ENCODE results near the gene RASSF4.

RASSF4 gene

DNA sequence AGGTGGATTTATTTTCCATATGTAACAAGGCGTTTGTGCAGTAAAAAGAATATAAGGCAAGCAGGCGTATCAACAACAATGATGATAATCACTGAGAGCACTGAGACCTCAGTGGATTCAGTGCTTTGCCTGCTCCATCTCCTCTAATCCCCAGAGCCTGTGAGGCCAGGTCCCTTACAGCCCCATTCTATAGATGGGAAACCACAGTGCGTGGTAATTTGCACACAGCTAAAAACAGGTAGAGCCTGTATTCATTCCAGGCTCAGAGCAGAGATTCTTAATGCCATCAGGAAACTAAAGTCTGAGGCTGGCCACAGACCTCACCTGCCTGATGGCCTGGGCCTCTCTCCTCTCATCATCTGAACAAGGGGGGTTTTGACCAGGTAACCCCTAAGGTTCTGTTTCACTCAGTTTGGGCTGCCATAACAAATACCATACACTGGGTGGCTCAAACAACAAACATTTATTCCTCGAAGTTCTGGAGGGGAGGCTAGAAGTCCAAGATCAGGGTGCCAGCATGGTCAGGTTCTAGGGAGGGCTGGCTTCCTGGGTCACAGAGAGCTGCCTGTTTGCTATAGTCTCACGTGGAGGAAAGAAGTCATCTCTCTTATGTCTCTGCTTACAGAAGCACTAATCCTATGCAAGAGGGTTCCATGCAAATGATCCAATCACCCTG lies 10.3 kb upstream of the RASSF4 start:
- peaks cover 4% of the 10 kb centered on the region for H3K27me3 Mint-ChIP-seq
- peaks cover 11% of the 10 kb centered on the region for H3K9me3 Mint-ChIP-seq
- H3K36me3 Mint-ChIP-seq (ENCODE audit: low read depth): peaks cover 1% of the 10 kb centered on the region
- H3K4me3 Mint-ChIP-seq: no peak overlapping the region
- DNase-seq: no peak
- H3K27ac Mint-ChIP-seq: no peak overlapping the region
- peaks cover 1% of the 10 kb centered on the region for H3K4me1 Mint-ChIP-seq (ENCODE audit: low read depth)

DNA sequence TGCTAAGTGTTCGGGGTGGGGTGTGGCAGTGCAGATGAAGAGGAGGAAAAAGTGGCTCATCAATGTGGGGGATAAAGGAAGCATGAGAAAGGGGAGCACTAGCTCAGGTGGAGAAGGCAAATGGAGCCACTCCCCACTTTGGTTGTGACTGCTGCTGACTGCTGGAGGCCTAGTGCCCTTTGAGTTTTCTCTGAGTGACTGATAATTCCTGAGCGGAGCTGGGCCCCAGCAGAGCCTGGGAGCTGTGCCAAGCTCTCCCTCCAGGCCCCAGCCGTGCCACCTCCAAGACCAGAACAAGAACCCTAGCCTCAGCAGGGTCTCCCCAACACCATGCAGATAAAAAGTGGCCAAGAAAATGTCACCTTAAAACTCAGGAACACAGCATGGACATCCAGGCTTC lies 9.7 kb upstream of the RASSF4 start:
- peaks cover 1% of the 10 kb centered on the region for H3K36me3 Mint-ChIP-seq (ENCODE audit: low read depth)
- H3K9me3 Mint-ChIP-seq: peaks cover 6% of the 10 kb centered on the region
- H3K27ac Mint-ChIP-seq: no peak overlapping the region
- H3K4me3 Mint-ChIP-seq: no peak overlapping the region
- H3K27me3 Mint-ChIP-seq: no peaks in the 10 kb centered on the region
- no peak for DNase-seq
- peaks cover 1% of the 10 kb centered on the region for H3K4me1 Mint-ChIP-seq (ENCODE audit: low read depth)

DNA sequence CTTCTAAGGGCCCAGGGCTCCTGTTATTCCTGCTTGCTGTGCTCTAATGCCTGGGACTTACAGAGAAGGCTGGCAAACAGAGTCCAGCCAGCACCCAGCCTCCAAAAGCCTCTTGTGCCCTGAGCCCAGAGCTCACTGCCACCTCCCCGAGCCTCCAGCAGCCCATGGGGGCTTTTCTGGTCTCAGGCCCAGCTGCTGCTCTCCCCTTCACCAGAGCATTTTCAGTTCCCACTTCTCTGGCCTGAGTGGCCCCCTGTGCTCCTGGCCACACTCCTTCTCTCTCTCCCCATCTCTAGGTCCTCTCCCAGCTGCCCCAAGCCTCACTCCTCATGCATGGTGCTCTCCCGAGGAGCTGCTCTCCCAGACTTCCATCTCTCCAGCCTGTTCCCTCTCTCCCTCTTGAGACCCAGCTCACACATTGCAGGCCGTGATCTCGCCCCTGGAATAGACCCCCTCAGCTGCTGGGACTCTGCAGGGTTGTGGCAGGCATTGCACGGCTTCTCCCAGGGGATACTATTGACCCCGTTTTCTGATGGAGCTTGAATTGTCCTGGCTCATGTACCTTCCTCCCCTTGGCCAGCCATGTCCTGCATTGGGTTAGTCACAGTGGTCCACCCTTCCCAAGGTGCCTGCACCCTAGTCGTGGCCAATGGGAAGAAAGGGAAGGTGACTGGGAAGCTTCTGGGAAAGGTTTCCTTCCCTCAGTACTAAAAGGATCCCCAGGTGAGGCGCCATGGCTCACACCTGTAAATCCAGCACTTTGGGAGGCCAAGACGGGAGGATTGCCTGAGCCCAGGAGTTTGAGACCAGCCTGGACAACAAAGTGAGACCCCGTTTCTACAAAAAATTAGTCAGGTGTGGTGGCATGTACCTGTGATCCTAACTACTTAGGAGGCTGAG lies 9.0 kb upstream of the RASSF4 start:
- H3K36me3 Mint-ChIP-seq (ENCODE audit: low read depth): peaks cover 2% of the 10 kb centered on the region
- DNase-seq: no peak
- H3K27me3 Mint-ChIP-seq: no peaks in the 10 kb centered on the region

DNA sequence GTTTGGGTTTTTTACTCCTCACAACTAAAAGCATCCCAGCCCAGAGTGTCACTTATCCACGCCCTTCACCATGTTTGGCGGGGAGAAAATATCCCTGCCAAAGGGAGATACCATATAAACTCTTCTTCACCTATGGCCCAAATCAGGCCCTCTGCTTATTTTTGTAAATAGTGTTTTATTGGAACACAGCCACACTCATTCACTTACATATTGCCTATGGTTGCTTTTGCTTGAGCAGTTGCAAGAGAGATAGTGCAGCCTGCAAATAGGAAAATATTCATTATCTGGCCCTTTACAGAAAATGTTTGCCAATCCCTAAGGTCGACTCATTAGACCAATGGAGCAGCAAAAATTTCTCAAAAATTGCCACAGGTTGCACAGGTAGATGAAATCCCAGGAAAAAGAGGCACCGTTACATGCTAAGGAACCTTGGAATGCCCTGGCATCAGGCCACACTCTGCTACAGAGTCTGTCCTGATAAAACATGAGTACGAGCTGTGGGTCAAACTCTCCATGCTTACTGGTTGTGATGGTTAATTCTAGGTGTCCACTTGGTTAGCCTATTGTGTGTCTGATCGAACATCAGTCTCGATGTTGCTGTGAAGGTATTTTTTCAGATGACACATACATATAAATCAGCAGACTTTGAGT lies 7.9 kb upstream of the RASSF4 start:
- H3K27me3 Mint-ChIP-seq: no peaks in the 10 kb centered on the region
- no peaks in the 10 kb centered on the region for H3K4me1 Mint-ChIP-seq (ENCODE audit: low read depth)
- H3K9me3 Mint-ChIP-seq: peaks cover under 1% of the 10 kb centered on the region
- H3K4me3 Mint-ChIP-seq: no peak overlapping the region
- peaks cover 13% of the 10 kb centered on the region for H3K36me3 Mint-ChIP-seq (ENCODE audit: low read depth)
- H3K27ac Mint-ChIP-seq: no peak overlapping the region
- no peak for DNase-seq

More for the DNA sequence above, 9.0 kb upstream of the RASSF4 start:
- no peak overlapping the region for H3K4me3 Mint-ChIP-seq
- peaks cover 1% of the 10 kb centered on the region for H3K4me1 Mint-ChIP-seq (ENCODE audit: low read depth)
- no peaks in the 10 kb centered on the region for H3K9me3 Mint-ChIP-seq
- H3K27ac Mint-ChIP-seq: no peak overlapping the region

DNA sequence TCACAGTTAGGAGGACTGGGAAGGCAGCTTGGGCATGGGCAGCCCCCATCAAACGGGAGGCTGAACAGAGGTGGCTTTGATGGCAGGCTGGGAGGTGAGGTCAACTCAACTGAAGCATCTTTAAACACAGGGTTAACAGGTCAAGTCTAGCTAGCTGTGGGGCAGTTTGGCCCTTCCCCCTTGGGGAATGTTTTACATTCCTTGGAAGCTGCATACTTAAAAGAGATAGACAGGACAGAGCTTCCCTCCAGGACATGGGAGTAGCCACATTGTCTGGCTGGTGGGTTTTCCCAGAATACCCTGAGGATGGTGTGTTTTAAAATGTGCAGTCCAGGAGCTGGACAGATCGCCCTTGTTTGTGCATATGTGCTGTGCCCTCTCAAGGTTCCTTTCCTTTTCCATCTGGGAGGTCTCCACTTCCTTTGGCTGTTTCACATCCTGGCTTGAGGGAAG lies 6.8 kb upstream of the RASSF4 start:
- Mint-ChIP-seq H3K27ac (no peak overlapping the region), H3K27me3 (no peaks in the 10 kb centered on the region), H3K4me1 (ENCODE audit: low read depth) (peaks cover 3% of the 10 kb centered on the region), H3K9me3 (peaks cover 3% of the 10 kb centered on the region), H3K4me3 (no peak overlapping the region), H3K36me3 (ENCODE audit: low read depth) (peaks cover 17% of the 10 kb centered on the region)
- DNase-seq: no peak

DNA sequence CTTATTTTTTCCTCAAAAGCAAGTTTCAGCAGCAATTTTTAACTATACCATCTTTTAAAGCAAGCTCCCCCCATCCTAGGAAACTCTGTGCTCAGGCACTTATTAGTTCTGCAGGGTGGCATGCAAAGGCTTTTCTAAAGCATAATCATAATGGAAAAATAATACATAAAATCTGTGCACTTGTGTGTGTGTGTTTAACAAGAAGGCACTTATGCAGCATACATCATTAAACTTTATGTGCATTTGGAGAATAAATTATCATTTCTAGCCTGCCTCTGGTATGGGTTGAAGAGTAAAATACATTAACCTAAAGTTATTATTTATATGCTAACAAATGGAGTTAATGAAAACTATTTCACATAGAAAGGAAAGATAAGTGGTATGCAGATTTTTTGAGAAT lies 5.6 kb upstream of the RASSF4 start:
- peaks cover 14% of the 10 kb centered on the region for H3K4me1 Mint-ChIP-seq (ENCODE audit: low read depth)
- peaks cover 19% of the 10 kb centered on the region for H3K36me3 Mint-ChIP-seq (ENCODE audit: low read depth)
- no peak overlapping the region for H3K27ac Mint-ChIP-seq
- no peak overlapping the region for H3K4me3 Mint-ChIP-seq
- H3K9me3 Mint-ChIP-seq: peaks cover 3% of the 10 kb centered on the region
- H3K27me3 Mint-ChIP-seq: no peaks in the 10 kb centered on the region
- DNase-seq: no peak

DNA sequence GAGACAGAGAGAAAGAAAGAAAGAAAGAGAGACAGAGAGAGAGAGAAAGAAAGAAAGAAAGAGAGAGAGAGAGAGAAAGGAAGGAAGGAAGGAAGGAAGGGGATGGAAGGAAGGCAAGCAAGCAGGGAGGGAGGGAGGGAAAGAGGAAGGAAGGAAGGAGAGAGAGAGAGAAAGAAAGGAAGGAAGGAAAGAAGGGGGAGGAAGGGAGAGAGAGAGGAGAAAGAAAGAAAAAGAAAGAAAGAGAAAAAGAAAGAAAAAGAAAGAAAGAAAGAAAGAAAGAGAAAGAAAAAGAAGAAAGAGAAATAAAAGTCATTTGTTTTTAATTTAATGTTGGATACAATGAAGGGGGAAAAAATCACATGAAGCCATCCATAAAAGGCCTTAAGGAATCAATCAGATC lies 4.6 kb upstream of the RASSF4 start:
- no peaks in the 10 kb centered on the region for H3K27me3 Mint-ChIP-seq
- H3K4me3 Mint-ChIP-seq: no peak overlapping the region
- peaks cover 16% of the 10 kb centered on the region for H3K4me1 Mint-ChIP-seq (ENCODE audit: low read depth)
- H3K27ac Mint-ChIP-seq: no peak overlapping the region
- H3K9me3 Mint-ChIP-seq: peaks cover 3% of the 10 kb centered on the region
- H3K36me3 Mint-ChIP-seq (ENCODE audit: low read depth): peaks cover 22% of the 10 kb centered on the region
- no peak for DNase-seq

DNA sequence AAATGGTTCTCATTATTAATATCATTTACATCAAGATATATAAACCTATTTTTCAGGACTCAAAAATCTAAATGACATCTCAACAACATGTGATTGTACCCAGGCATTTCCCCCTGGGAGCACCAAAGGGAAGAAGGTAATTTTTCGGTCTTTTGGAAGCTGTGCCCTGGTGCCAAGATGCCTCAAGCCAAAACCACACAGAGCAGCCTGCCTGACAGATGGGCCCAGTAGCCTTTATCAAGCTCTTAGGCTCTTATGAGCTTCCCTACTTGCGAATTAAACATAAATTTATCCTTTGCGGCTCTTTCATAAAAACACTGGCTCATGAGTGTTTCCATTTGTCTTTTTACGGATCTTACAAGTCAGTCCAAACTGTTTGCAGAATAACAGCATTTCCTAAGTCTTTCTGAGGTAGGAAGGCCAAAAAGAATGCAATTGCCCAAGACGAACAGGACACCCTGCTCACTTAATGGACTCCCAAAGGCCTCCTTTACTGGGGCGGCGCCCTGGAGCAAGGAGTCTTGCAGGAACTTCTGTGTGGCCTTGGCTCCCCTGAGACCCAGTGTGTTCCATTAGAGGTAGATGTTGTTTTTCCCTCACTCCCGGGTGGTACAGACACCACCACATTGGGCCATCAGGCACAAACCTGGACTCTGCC lies 4.1 kb upstream of the RASSF4 start:
- Mint-ChIP-seq H3K9me3 (peaks cover 3% of the 10 kb centered on the region), H3K36me3 (ENCODE audit: low read depth) (peaks cover 22% of the 10 kb centered on the region), H3K27me3 (no peaks in the 10 kb centered on the region), H3K4me1 (ENCODE audit: low read depth) (peaks cover 21% of the 10 kb centered on the region), H3K4me3 (no peak overlapping the region), H3K27ac (no peak overlapping the region)
- DNase-seq: no peak

DNA sequence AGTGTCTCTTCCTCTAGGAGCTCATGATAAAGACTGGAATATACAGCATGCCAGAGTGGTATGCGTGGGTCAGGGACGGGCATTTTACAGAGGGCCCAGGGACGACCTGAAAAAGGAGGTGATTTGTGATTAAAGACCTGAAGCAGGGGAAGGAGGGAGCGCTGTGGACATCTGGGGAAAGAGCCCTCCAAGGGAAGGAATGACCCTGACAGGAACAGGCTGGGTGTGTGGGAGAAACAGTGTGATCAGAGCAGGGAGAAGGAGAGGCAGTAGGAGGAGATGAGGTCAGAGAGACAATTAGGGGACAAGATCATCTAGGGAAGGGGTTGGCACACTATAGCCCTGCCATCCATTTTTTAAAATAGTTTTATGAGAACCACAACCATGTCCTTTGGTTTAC lies 3.4 kb upstream of the RASSF4 start:
- peaks cover 22% of the 10 kb centered on the region for H3K36me3 Mint-ChIP-seq (ENCODE audit: low read depth)
- H3K9me3 Mint-ChIP-seq: peaks cover 3% of the 10 kb centered on the region
- H3K27me3 Mint-ChIP-seq: no peaks in the 10 kb centered on the region
- H3K4me1 Mint-ChIP-seq (ENCODE audit: low read depth): peaks cover 23% of the 10 kb centered on the region
- no peak overlapping the region for H3K27ac Mint-ChIP-seq
- no peak for DNase-seq
- no peak overlapping the region for H3K4me3 Mint-ChIP-seq

DNA sequence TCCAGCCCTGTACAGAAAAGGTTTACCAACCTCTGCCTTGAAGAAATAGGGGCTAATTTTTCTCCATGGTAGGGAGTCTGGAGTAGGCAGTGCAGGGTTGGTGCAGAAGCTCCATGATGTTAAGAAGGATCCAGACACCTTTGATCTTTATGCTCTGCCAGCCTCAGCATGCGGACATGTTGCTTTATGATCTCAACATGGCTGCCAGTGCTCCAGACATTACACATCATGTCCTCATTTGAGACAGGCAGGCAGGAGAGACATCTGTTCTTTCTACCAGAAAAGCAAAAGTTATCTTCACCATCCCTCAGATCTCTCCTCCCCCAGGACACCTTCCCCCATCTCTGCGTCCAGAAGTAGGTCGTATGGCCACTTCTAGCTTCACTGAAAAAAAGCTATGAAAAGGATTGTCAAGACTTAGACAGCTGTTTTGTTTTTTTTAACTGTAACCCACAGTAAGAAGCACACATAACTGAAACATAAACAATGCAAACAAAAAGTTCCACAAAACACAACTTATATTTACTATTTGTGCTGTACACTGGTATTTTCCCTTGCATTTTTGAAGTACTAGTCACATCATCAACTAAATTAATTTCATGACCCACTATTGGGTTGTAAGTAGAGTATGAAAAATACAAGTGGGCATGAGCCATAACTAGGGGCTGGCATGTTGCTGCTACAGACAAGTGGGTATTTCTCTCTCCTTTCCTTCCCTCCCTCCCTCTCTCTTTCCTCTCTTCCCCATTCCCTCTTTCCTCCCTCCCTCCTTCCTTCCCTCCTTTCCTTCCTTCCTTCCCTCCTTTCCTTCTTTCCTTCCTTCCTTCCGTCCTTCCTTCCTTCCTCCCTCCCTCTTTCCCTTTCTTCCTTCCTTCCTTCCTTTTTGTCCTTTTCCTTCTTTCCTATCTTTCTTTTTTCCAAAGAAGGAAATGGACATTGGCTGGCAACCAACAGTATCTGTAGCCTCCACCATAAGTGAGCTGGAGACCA lies 2.6 kb upstream of the RASSF4 start:
- Mint-ChIP-seq H3K9me3 (peaks cover 3% of the 10 kb centered on the region), H3K4me3 (no peak overlapping the region), H3K36me3 (ENCODE audit: low read depth) (peaks cover 21% of the 10 kb centered on the region), H3K4me1 (ENCODE audit: low read depth) (peaks cover 23% of the 10 kb centered on the region), H3K27ac (no peak overlapping the region), H3K27me3 (no peaks in the 10 kb centered on the region)
- no peak for DNase-seq

DNA sequence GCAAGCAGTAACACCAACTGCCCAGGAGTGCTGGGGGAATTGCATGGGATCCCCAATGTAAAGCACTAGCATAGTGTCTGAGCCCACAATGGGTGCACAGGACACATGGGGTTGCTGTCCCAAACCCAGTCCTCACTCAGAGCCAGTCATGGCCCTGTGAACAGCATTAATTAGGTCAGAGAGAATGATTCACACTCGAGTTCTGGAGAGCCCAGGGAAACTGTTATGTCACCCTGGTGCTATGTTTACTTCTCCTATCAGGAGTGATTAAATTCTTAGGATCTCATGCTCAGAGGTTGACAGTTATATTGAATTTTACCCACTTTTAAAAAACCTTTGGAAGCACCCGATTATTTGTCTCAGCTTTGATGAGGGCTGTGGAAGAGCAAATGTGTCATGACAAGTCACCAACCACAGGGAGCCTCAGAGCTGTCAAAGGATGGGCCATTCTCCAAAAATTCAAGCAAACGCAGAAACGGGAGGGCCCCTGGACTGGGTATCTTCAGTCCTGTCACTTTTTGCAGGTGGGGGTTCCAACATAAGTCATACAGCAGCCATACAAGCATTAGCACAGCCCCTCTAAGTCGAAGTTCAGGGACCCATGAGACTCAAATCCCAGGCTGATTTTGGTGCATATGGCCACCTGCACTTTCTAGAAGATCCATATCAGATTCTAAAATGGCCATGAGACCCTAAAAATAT lies 1.3 kb upstream of the RASSF4 start:
- peak overlapping the region; percentile 75 for H3K27ac Mint-ChIP-seq
- peaks cover 23% of the 10 kb centered on the region for H3K4me1 Mint-ChIP-seq (ENCODE audit: low read depth)
- DNase-seq: no peak
- peak overlapping the region; percentile 86 for H3K4me3 Mint-ChIP-seq
- peaks cover 21% of the 10 kb centered on the region for H3K36me3 Mint-ChIP-seq (ENCODE audit: low read depth)
- no peaks in the 10 kb centered on the region for H3K27me3 Mint-ChIP-seq
- H3K9me3 Mint-ChIP-seq: peaks cover 3% of the 10 kb centered on the region

DNA sequence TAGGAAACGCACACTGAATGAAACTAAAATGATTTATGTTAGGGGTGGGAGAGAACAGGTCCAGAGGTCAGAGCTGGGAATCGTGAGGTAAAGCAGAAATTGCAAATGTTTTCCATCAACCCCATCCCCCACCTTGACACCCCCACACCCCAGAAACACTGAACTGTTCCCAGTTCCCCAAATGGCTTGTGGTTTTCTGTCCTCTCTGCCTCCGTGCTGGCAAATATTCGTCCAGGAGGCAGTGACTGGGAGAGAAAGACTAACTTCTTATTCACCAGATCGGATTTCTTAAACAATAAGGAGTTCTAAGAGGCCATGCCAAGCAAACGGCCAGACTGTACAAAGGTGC lies 730 bp upstream of the RASSF4 start:
- peaks cover 23% of the 10 kb centered on the region for H3K4me1 Mint-ChIP-seq (ENCODE audit: low read depth)
- H3K4me3 Mint-ChIP-seq: peak overlapping the region; percentile 86
- H3K36me3 Mint-ChIP-seq (ENCODE audit: low read depth): peaks cover 21% of the 10 kb centered on the region
- DNase-seq: no peak
- peak overlapping the region; percentile 75 for H3K27ac Mint-ChIP-seq
- H3K27me3 Mint-ChIP-seq: no peaks in the 10 kb centered on the region
- H3K9me3 Mint-ChIP-seq: peaks cover 3% of the 10 kb centered on the region

DNA sequence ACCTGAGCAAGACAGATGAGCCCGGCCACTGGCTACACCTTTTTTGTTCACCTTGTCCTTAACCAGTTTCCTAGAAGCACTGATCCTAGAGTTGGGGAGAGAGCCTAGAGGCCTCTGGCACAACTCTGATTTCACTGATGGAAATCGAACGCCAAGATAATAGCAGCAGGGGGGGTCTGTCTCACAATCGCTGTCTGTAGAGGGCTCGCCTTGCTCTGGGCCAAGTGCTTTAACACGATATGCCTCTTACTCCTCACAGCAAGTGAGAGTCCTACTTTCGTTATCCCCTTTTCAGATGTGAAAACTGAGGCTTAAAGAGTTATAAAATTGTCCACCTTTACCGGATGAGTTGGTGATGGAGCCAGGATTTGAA lies 472 bp downstream of the RASSF4 start:
- peaks cover 23% of the 10 kb centered on the region for H3K4me1 Mint-ChIP-seq (ENCODE audit: low read depth)
- peak overlapping the region; percentile 86 for H3K4me3 Mint-ChIP-seq
- peaks cover 21% of the 10 kb centered on the region for H3K36me3 Mint-ChIP-seq (ENCODE audit: low read depth)
- peaks cover 3% of the 10 kb centered on the region for H3K9me3 Mint-ChIP-seq
- DNase-seq: no peak
- no peak overlapping the region for H3K27ac Mint-ChIP-seq
- no peaks in the 10 kb centered on the region for H3K27me3 Mint-ChIP-seq

All from activated T-cell treated with anti-CD3 and anti-CD28 coated beads, Interleukin-2, amount 50 U/mL, for 24 hours (primary cell).